ENCODE measurements around the gene TMEM14A. TPM values are rescaled to one million over a fixed set of nuclear protein-coding genes. Genes with fewer than 3 reads are reported as not detected.
A peak's percentile ranks its signal among the peaks of the same experiment; 100 is the strongest.
"Not testable (repeated sequence)": the region's sequence is repeated elsewhere in the genome, so short reads cannot be mapped to it uniquely, and the experiment has no call there.

TMEM14A gene
- total RNA-seq, 1 donor from 2014 or later, result 28.5 TPM

DNA sequence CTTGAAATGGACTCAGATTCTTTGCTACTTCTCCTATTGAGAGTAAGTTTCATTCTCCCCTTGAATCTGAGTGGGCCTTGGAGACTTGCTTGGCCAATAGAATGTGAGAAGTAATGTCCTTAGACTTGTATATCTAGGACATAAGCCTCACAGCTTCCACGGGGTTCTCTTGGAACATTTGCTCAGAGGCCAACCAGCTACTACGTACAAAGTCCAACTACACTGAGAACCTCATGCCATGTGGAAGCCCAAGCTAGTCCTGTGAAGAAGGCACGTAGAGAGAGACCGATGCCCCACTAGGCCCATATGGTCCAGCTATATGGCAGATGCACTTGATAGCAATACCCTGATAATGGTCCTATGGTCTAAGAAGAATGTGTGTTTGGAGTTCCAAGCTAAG, 22.9 kb downstream of the TMEM14A start:
- DNase-seq (ENCODE audit: low spot score) (peak; percentile 55), ATAC-seq (peak; percentile 93)

GRCh38 chr6:52694404-52694803, 23.5 kb downstream of the TMEM14A start:
- ATAC-seq (no peak), DNase-seq (ENCODE audit: low spot score) (no peak)

- no peak for ATAC-seq
- DNase-seq (ENCODE audit: low spot score), result no peak
Observed at GRCh38 chr6:52696418-52696817, 25.5 kb downstream of the TMEM14A start.

GRCh38 chr6:52697903-52698302, 27.0 kb downstream of the TMEM14A start:
- ATAC-seq, result no peak
- DNase-seq (ENCODE audit: low spot score), result no peak

DNA sequence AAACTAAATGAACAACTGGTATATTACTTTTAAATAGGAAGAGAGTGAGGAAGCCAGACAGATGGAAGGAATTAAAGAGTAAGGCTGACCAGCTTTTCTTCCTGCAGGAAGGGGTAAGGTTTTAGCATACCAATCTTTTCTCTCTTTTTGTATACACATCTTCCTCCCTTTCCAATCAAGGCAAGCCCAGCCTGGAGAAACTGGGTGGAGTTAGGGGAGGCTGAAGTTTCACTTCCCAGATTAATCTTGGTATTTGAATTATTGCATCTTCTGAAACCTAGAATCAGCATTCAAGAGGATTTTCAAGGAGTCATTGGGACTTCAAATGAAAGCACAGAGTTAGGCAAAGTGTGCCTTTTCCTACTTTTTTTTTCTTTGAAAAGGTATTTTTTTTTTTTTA, 33.1 kb downstream of the TMEM14A start:
- DNase-seq (ENCODE audit: low spot score), result no peak

GRCh38 chr6:52704781-52705502, 34.0 kb downstream of the TMEM14A start:
- ATAC-seq; DNase-seq (ENCODE audit: low spot score): not testable (repeated sequence)

More for the DNA sequence above, 33.1 kb downstream of the TMEM14A start:
- no peak for ATAC-seq

GRCh38 chr6:52706001-52706400, 35.1 kb downstream of the TMEM14A start:
- no peak for DNase-seq (ENCODE audit: low spot score)
- no peak for ATAC-seq

GRCh38 chr6:52707963-52708680, 37.2 kb downstream of the TMEM14A start:
- ATAC-seq (peak; percentile 97), DNase-seq (ENCODE audit: low spot score) (no peak)

DNA sequence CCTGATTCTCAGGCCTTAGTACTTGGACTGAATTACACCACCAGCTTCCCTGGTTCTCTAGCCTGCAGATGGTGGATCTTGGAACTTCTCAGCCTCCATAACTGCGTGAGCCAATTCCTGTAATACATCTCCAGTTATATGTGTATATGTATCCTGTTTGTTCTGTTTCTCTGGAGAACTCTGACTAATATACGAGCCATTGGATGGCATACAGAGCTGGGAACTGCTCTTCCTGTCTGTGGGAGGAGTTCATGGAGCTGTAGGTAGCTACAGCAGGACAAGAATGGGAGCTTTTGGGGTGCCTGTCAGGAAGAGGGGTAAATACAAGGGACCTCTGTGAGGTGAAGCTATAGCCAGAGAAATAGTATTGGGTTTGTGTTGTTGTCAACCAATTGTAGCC, 41.2 kb downstream of the TMEM14A start:
- ATAC-seq (no peak), DNase-seq (ENCODE audit: low spot score) (no peak)

GRCh38 chr6:52714761-52715160, 43.8 kb downstream of the TMEM14A start:
- DNase-seq (ENCODE audit: low spot score); ATAC-seq: not testable (repeated sequence)

GRCh38 chr6:52718550-52718949, 47.6 kb downstream of the TMEM14A start:
- DNase-seq (ENCODE audit: low spot score) (no peak), ATAC-seq (no peak)

DNA sequence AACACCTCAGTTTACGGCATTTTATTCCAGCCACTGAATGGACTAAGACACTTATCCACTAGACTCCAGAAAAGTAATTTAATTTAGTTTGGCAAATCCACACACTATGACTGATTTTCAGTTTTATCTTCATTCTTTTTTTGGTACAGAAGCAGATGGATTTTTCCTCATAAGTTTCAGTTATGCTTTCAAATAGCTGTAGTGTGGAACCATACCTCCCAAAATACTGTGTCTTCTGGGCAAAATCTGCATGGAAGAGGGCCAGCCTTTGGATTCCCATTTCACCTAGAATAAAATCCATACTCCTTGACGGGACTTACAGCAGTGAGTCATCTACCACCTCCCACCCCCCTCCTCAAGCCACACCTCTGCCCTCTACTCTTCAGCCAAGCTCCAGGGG, 49.4 kb downstream of the TMEM14A start:
- DNase-seq (ENCODE audit: low spot score) (no peak), ATAC-seq (no peak)

DNA sequence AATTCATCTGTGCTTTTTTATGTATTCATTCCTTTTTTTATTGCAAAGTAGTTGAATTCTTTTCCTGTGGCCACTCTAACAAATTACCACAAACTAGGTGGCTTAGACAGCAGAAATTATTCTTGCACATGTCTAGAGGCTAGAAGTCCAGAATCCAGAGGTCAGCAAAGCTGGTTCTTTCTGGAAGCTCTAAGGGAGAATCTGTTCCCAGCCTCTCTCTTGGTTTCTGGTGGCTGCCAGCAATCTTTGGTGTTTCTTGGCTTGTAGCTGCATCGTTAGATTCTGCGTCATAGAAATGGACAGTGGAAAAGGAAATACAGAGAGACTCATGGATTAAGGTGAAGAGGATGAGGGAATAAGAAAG, 53.1 kb downstream of the TMEM14A start:
- ATAC-seq, result peak; percentile 58
- peak; percentile 71 for DNase-seq (ENCODE audit: low spot score)

DNA sequence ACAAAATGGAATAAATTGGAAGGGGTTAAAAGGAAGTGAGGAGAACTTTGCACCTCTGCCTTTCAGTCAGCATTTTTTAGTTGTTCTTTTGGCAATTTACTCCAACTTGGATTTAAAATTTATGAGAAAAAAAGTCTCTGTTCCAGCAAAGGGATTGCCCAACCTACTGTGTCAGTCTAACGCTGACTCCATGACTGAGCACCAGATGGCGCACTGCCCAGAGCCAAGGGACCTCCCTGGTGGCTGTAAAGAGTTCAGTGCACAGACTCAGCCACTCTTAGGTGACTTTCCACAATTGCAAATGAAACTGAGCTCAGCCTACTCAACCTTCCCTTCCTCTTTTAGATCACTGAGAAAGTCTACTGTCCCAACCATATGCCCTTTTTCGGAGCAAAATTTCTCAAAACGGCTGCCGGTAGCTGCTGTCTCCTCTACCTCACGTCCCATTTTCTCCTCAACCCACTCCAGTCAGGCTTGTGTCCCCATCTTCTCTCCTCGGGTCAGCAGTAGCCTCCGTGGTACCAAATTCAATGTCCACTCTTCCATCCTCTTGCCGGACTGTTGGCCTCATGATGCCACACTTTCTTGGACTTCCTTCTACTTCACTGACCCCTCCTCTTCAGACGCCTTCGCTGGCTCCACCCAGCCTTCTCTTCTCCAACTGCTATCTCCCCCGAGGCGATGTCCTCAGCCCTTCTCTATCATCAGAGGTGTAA, 53.7 kb downstream of the TMEM14A start:
- DNase-seq (ENCODE audit: low spot score) (peak; percentile 94), ATAC-seq (peak; percentile 81)

DNA sequence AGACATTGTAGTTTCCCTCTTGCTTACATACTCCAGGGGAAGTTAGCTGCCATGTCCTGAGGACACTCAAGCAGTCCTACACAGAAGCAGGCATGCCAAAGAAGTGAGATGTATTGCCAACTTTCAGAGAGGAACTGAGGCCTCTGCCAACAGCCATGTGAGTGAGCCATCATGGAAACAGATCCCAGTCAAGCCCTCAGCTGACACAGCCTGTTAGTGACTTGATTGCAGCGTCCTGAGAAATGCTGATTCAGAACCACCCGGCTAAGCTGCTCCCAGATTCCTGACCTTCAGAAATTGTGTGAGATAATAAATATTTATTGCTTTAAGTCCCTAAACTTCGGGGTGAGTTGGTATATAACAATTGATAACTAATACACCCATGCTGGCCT, 54.2 kb downstream of the TMEM14A start:
- DNase-seq (ENCODE audit: low spot score) (peak; percentile 57), ATAC-seq (peak; percentile 16)

GRCh38 chr6:52725535-52726192, 54.8 kb downstream of the TMEM14A start:
- peak; percentile 52 for ATAC-seq
- peak; percentile 59 for DNase-seq (ENCODE audit: low spot score)

DNA sequence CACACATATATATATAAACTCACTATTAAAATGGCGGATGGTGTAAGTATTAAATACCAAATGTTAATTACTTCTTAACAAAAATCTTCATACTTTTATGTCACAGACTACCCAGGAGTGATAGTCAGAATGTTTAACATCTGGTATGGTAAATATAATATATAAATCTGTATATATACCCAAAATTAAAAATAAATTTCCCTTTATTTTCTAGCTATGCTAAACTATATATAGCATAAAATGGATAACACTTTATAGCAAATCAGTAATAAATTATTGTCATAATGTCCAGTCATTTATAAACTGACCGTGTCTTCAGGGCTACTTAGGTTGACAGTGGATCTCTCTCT, 55.3 kb downstream of the TMEM14A start:
- no peak for DNase-seq (ENCODE audit: low spot score)
- ATAC-seq, result no peak

DNA sequence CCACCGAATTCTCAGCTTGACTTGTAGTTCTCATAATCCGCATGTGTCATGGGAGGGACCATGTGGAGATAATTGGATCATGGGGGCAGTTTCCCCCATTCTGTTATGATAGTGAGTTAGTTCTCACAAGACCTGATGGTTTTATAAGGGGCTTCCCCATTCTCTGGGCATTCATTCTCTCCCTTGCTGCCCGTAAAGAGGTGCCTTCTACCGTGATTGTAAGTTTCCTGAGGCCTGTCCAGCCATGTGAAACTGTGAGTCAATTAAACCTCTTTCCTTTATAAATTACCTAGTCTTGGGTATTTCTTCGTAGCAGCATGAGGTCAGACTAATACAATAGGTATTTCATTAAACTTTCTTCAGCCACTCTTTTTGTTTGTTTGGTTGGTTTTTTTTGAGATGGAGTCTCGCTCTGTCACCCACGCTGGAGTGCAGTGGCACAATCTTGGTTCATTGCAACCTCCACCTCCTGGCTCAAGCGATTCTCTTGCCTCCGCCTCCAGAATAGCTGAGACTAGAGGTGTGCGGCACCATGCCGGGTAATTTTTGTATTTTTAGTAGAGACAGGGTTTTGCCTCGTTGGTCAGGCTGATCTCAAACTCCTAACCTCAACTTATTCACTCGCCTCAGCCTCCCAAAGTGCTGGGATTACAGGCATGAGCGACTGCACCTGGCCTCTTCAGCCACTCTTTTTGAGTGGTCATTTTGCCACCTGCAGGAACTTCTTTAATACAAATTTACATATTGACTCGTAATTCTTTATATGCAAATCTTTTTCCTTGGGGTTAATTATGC, 56.0 kb downstream of the TMEM14A start:
- DNase-seq (ENCODE audit: low spot score) (no peak), ATAC-seq (no peak)

DNA sequence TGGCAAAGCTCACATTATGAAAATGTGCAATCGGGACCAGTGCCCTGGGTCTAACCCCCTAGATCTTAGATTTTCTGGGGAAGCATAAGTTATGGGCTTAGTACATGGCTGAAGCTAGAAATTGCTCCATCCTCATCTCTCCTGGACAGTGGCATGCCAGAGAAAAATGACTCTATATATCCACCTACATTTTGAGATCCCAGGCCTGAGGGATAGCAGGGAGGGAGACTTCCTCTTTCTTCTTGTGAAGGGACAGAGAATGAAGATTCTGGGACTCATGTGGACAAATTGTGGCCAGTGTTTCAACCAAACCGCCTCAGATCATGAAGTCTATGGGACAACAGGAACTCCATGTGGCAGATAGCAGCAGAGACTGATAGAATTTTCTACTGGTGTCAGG, 57.0 kb downstream of the TMEM14A start:
- ATAC-seq (no peak), DNase-seq (ENCODE audit: low spot score) (no peak)

DNA sequence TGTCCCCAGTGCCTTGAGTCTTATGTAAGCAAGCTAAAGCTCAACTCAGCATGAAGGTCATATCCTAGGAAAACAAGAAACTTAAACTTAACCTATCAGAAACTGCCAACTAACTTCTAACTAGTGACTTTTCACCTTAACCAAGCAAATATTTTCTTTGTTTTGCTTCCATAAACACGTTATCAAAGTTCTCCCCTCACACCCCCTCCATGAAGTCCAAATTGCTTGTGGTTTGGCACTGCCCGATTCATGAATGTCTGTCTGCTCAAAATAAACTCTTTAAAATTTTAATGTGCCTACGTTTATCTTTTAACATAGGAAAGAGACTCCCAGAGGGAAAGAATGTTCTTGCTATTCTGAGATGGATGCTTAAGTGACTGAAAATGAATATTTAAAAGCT, 57.5 kb downstream of the TMEM14A start:
- ATAC-seq (peak; percentile 35), DNase-seq (ENCODE audit: low spot score) (peak; percentile 65)

GRCh38 chr6:52729576-52729975, 58.7 kb downstream of the TMEM14A start:
- no peak for ATAC-seq
- no peak for DNase-seq (ENCODE audit: low spot score)

Data from left lobe of liver (tissue), 2 donors.